Measurements from ENCODE around the gene EVX2. TPM values are rescaled to one million over a fixed set of nuclear protein-coding genes. Genes with fewer than 3 reads are reported as not detected.

The EVX2 gene
- total and polyA plus RNA-seq, 9 of the 15 experiments (the other 6 are each of a cell fraction or from before 2014, with no cell fraction given): not detected

DNA sequence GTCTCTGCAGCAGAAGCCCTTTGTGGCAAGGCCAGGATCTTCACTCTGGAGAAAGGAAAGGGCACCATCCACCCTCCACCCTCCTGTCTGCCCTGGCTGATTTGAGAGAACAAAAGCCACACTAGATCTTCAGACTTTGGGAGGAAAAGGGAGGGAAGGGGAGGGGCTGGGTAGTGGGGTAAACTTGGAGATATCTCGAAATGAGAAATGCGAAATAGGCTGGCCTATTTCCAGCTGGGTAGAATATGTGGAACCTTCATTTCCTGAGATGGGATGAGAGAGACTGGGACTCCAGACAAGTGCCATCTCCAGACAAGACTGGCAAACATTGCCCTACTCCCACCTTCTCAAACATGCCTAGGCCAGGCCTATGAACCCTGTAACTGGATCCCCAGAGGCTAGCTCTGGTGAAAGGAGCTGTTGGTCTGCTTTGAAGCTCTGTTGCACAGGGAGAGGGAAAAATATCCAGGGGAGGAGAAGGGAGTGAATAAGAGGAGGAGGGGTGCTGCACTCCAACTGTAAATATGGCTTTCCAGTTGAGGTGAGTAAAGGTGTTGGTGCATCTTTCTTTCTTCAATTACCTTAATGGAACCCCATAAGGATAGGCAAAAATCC, 17.6 kb upstream of the EVX2 start:
- POLR2A ChIA-PET: interaction anchor here (0.5 kb wide), 1 partner anchor 1324 kb away, joined by 3 read pairs; no protein-coding TSS in a partner anchor
- H3K9me3 ChIP-seq (replicated peaks; ENCODE audit: control insufficient read depth, insufficient read depth, low read depth, low read length): no peaks in the 10 kb centered on the region
- BruUV-seq (replicated peaks): no TSS peak
- peaks cover 16% of the 10 kb centered on the region; the same call in 1 of the 2 replicates for H4K20me1 ChIP-seq (replicated peaks; ENCODE audit: control insufficient read depth, insufficient read depth, low read length)
- H3K9ac ChIP-seq (ENCODE audit: insufficient read depth in 1 of 2, low read depth in 2 of 2, low read length in 2 of 2): no peak overlapping the region
- H3K27ac ChIP-seq (ENCODE audit: extremely low read depth, low read depth, low read length): no peak overlapping the region
- in situ Hi-C loops (cut with MboI): no loop called here
- H3K4me3 ChIP-seq: no peak overlapping the region
- H3K36me3 ChIP-seq (ENCODE audit: control insufficient read depth, insufficient read depth, low read length): no peaks in the 10 kb centered on the region
- FAIRE-seq (no peak), DNase-seq (ENCODE audit: extremely low read depth in 1 of 4, low spot score in 3 of 4) (no peak), ATAC-seq (no peak)
- no peak overlapping the region for H2AFZ ChIP-seq (ENCODE audit: low read depth, low read length)
- 0% methylated on average over 2 of the region's 2 CpGs for WGBS (ENCODE audit: insufficient coverage, low coverage, missing lambda C conversion rate)
- intact Hi-C loops (cut with micrococcal nuclease): no loop called here
- peaks cover 71 to 89% of the 10 kb centered on the region in 2 experiments for H3K27me3 ChIP-seq (ENCODE audit: control insufficient read depth in 2 of 2, insufficient read depth in 2 of 2, low read length in 2 of 2)
- no peaks in the 10 kb centered on the region for H3K79me2 ChIP-seq (ENCODE audit: control insufficient read depth, insufficient read depth, low read length)
- H3K9me1 ChIP-seq (ENCODE audit: control insufficient read depth, insufficient read depth, low read length): no peaks in the 10 kb centered on the region
- H3K4me2 ChIP-seq (ENCODE audit: insufficient read depth, low read length): no peak overlapping the region
- peaks cover 7 to 31% of the 10 kb centered on the region in 2 experiments for H3K4me1 ChIP-seq (replicated peaks in 1 of 2; ENCODE audit: control insufficient read depth in 2 of 2, insufficient read depth in 2 of 2, low read length in 2 of 2)
- CTCF ChIA-PET (ENCODE audit: low intra/inter-chr PET ratio): no interaction called here
- TF ChIP-seq CHD4 (IDR thresholded peaks at IDR 0.05; ENCODE audit: insufficient read depth, insufficient replicate concordance, low read depth, low read length, poor library complexity, severe bottlenecking): no peak
- TF ChIP-seq CXXC5 (CRISPR knock-in tag; IDR thresholded peaks at IDR 0.05): no peak
- TF ChIP-seq LEF1 (IDR thresholded peaks at IDR 0.05): no peak
- TF ChIP-seq ZNF583 (CRISPR knock-in tag; IDR thresholded peaks at IDR 0.05): no peak
- TF ChIP-seq MCM7 (IDR thresholded peaks at IDR 0.05): no peak
- TF ChIP-seq, protein P1, sequence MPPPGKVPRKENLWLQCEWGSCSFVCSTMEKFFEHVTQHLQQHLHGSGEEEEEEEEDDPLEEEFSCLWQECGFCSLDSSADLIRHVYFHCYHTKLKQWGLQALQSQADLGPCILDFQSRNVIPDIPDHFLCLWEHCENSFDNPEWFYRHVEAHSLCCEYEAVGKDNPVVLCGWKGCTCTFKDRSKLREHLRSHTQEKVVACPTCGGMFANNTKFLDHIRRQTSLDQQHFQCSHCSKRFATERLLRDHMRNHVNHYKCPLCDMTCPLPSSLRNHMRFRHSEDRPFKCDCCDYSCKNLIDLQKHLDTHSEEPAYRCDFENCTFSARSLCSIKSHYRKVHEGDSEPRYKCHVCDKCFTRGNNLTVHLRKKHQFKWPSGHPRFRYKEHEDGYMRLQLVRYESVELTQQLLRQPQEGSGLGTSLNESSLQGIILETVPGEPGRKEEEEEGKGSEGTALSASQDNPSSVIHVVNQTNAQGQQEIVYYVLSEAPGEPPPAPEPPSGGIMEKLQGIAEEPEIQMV (tag; conservative IDR thresholded peaks at IDR 0.05; ENCODE audit: low read depth): no peak
- TF ChIP-seq KAT2B (IDR thresholded peaks at IDR 0.05; ENCODE audit: low read depth, low read length): no peak
- TF ChIP-seq ZNF445 (CRISPR knock-in tag; IDR thresholded peaks at IDR 0.05; ENCODE audit: low read depth): no peak
- TF ChIP-seq ZNF12 (CRISPR knock-in tag; IDR thresholded peaks at IDR 0.05): no peak
- TF ChIP-seq, protein P2, sequence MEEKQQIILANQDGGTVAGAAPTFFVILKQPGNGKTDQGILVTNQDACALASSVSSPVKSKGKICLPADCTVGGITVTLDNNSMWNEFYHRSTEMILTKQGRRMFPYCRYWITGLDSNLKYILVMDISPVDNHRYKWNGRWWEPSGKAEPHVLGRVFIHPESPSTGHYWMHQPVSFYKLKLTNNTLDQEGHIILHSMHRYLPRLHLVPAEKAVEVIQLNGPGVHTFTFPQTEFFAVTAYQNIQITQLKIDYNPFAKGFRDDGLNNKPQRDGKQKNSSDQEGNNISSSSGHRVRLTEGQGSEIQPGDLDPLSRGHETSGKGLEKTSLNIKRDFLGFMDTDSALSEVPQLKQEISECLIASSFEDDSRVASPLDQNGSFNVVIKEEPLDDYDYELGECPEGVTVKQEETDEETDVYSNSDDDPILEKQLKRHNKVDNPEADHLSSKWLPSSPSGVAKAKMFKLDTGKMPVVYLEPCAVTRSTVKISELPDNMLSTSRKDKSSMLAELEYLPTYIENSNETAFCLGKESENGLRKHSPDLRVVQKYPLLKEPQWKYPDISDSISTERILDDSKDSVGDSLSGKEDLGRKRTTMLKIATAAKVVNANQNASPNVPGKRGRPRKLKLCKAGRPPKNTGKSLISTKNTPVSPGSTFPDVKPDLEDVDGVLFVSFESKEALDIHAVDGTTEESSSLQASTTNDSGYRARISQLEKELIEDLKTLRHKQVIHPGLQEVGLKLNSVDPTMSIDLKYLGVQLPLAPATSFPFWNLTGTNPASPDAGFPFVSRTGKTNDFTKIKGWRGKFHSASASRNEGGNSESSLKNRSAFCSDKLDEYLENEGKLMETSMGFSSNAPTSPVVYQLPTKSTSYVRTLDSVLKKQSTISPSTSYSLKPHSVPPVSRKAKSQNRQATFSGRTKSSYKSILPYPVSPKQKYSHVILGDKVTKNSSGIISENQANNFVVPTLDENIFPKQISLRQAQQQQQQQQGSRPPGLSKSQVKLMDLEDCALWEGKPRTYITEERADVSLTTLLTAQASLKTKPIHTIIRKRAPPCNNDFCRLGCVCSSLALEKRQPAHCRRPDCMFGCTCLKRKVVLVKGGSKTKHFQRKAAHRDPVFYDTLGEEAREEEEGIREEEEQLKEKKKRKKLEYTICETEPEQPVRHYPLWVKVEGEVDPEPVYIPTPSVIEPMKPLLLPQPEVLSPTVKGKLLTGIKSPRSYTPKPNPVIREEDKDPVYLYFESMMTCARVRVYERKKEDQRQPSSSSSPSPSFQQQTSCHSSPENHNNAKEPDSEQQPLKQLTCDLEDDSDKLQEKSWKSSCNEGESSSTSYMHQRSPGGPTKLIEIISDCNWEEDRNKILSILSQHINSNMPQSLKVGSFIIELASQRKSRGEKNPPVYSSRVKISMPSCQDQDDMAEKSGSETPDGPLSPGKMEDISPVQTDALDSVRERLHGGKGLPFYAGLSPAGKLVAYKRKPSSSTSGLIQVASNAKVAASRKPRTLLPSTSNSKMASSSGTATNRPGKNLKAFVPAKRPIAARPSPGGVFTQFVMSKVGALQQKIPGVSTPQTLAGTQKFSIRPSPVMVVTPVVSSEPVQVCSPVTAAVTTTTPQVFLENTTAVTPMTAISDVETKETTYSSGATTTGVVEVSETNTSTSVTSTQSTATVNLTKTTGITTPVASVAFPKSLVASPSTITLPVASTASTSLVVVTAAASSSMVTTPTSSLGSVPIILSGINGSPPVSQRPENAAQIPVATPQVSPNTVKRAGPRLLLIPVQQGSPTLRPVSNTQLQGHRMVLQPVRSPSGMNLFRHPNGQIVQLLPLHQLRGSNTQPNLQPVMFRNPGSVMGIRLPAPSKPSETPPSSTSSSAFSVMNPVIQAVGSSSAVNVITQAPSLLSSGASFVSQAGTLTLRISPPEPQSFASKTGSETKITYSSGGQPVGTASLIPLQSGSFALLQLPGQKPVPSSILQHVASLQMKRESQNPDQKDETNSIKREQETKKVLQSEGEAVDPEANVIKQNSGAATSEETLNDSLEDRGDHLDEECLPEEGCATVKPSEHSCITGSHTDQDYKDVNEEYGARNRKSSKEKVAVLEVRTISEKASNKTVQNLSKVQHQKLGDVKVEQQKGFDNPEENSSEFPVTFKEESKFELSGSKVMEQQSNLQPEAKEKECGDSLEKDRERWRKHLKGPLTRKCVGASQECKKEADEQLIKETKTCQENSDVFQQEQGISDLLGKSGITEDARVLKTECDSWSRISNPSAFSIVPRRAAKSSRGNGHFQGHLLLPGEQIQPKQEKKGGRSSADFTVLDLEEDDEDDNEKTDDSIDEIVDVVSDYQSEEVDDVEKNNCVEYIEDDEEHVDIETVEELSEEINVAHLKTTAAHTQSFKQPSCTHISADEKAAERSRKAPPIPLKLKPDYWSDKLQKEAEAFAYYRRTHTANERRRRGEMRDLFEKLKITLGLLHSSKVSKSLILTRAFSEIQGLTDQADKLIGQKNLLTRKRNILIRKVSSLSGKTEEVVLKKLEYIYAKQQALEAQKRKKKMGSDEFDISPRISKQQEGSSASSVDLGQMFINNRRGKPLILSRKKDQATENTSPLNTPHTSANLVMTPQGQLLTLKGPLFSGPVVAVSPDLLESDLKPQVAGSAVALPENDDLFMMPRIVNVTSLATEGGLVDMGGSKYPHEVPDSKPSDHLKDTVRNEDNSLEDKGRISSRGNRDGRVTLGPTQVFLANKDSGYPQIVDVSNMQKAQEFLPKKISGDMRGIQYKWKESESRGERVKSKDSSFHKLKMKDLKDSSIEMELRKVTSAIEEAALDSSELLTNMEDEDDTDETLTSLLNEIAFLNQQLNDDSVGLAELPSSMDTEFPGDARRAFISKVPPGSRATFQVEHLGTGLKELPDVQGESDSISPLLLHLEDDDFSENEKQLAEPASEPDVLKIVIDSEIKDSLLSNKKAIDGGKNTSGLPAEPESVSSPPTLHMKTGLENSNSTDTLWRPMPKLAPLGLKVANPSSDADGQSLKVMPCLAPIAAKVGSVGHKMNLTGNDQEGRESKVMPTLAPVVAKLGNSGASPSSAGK (IDR thresholded peaks at IDR 0.05): no peak
